DMS53 treated with DMSO at 0.1 percent for 48 hours (cell line): ENCODE results near the gene OR2B2.
"Not testable (repeated sequence)": the region's sequence is repeated elsewhere in the genome, so short reads cannot be mapped to it uniquely, and the experiment has no call there.

Experiments
- DNase-seq: peaks from one replicate; lab custom pipeline; 2025; ENCODE audit not compliant: unreplicated experiment; lab: John Stamatoyannopoulos, UW

Gene OR2B2

DNA sequence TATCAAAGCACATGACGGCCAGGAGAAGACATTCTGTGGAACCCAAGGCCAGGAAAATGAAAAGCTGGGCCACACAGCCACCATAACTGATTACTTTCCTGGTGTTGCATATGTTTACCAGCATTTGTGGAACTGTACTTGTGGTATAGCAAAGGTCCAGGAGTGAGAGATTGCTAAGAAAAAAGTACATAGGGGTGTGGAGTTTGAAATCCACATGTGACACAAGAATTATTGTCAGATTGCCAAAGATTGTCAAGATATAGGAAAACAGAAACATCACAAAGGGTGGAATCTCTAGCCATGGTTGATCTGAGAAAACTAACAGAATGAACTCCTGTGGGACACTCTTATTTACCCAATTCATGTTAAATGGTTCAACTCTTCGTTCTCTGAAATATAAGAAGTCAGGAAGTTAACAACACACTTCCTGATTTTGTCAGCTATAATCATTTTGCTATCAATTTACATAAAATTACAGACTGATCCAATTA is at the start of gene OR2B2:
TSS of gene OR2B2 (minus strand) at position 441 of the 491 bp plus-strand sequence. CDS start at position 364, 77 bp downstream.
- DNase-seq: no peak

DNA sequence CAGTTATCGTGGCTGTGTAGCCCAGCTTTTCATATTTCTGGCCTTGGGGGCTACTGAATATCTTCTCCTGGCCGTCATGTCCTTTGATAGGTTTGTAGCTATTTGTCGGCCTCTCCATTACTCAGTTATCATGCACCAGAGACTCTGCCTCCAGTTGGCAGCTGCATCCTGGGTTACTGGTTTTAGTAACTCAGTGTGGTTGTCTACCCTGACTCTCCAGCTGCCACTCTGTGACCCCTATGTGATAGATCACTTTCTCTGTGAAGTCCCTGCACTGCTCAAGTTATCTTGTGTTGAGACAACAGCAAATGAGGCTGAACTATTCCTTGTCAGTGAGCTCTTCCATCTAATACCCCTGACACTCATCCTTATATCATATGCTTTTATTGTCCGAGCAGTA is 45.3 kb upstream of the OR2B2 start:
- no peak for DNase-seq

DNA sequence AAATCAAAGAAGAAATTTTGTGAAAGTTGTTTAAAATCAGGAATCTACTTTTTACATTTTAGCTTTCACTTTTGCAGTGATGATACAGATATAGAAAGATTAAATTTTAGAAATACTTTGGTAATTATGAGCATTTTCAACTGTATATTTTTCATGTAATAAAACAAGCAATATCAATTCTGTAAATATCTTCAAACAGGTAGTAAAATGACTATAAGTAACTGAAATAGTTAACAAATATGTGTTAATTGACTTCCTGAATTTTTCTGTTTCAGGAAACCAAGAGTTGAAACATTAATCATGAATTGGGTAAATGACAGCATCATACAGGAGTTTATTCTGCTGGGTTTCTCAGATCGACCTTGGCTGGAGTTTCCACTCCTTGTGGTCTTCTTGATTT is 44.7 kb upstream of the OR2B2 start, which contains the start of gene OR2B6:
TSS of gene OR2B6 (plus strand) at position 301 of the 400 bp plus-strand sequence. CDS start at position 301, 0 bp downstream.
- no peak for DNase-seq

DNA sequence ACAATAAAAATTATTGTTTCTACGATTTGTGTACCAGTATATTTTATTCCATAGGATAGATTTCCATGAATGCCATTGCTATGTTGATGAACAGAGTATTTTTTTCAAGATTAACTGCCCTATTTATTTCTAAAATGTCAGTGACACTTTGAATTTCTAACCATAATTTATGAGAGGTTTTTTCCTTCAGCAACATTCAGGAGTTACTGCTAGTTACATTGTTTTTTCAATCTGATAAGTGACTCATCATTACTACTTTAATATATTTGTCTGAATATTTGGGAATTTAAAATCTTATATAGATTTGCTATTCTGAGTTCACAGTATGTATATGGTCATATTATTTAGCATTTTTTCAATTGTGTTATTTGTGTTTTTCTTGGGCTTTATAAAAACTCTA is 38.8 kb upstream of the OR2B2 start:
- no peak for DNase-seq

DNA sequence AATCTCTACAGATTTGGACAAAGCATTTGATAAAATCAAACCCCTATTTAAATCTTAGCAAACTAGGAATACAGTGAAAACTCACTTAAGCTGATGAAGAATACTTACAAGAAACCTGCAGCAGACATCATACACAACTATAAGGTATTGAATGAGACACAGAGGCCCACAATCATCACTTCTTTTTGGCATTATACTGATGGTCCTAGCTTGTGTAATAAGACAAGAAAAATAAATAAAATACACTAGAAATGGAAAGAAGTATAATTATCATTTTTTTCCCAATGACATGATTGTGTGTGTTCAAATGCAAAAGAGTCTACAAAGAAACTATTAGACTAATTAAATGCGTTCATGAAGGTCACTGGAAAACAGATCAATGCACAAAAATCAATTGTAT is 36.0 kb upstream of the OR2B2 start:
- DNase-seq: no peak

DNA sequence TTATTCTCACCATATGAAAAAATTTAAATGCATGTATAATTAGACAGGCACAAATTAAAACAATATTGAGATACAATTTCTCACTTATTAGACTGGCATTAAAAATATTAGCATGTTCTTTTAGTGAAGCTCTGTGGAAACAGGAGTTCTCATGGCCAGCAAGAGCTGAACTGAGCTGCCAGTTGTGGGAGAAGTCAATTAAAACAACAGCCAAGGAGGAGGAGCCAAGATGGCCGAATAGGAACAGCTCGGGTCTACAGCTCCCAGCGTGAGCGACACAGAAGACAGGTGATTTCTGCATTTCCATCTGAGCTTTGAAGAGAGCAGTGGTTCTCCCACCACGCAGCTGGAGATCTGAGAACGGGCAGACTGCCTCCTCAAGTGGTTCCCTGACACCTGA is 30.9 kb upstream of the OR2B2 start:
- not testable (repeated sequence) for DNase-seq

DNA sequence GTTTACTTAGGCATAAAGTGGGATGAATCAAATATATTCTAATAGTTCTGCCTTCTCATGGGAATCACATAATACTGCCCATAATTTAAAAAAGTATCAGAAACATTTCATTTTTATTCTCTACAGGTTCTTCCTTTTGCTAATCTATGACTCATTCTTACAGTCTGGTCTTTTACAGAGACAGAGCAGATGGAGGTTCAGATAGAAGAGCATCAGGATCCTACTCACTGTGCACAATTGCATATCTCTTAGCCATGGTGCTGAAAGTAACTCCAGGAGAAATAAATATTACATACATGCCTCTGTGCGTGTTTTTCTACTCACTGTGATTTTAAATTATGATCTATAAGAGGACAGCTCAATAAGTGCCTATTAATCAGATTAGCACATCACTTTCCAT is 28.6 kb upstream of the OR2B2 start:
- no peak for DNase-seq

DNA sequence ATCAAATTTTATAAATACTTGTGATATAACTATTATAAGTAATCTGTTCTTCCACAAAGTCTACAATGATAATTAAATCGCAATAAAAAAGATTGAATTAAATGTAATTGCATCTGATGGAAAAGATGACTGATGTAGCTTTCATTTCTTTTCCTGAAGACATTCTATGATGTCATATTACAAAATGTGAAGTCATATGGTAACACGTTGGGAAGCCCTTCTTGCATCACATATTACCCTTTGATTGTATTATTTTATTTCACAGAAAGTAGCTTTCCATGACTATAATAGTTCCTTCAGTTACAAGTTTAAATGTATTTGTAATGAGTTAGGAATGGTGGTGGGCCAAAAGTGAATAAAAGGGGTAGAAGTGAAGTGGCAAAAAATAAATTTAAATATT is 19.0 kb upstream of the OR2B2 start:
- no peak for DNase-seq

DNA sequence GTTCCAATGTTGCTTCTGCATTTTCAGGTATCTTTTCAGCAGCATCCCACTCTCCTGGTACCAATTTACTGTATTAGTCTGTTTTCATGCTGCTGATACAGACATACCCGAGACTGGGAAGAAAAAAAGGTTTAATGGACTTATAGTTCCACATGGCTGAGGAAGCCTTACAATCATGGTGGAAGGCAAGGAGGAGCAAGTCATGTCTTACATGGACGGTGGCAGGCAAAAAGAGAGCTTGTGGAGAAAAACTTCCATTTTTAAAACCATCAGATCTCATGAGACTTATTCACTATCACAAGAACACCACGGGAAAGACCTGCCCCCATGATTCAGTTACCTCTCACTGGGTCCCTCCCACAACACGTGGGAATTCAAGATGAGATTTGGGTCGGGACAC is 17.7 kb upstream of the OR2B2 start:
- DNase-seq: not testable (repeated sequence)

DNA sequence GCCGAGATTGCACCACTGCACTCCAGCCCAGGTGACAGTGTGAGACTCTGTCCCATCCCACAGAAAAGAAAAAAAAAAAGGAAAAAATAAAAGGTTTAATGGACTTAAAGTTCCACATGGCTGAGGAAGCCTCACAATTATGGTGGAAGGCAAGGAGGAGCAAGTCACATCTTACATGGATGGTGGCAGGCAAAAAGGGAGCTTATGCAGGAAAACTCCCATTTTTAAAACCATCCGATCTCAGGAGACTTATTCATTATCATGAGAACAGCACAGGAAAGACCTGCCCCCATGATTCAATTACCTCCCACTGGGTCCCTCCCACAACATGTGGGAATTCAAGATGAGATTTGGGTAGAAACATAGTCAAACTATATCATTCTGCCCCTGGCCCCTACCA is 15.8 kb upstream of the OR2B2 start:
- DNase-seq: not testable (repeated sequence)

DNA sequence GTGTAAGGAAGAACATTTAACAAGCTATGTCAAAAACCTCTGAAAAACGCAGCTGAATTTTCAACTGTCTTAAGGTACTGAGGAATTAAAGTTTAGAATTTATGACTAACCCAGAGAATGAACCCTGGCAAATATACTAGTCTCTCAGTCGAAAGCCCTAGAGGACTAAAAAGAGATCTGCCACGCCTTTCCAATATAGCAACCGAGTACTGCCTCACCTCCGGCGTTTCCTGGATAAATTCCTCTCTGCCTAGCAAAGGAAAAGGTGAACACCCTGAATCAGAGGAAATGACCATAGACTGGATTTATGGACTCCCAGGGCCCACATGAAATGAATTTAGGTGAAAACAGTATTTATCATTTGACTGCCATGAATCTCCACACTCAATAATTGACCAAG is 12.0 kb upstream of the OR2B2 start:
- DNase-seq: no peak

DNA sequence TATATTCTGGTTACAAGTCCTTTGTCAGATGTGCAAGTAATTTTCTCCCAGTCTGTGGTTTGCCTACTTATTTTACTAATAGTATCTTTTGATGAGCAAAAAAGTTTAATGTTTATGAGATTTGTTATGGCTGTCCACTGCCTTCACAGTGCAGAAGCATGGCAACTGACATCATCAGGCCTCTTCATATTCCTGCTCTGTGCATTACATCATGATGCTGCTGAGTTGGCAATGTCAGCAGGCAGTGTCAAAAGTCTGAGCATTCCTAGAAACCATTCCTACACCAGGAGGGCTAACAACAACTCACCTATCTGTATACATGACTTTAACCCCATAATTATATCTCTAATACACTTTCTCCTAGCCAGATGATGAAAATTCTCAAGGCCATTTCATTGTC is 10.8 kb upstream of the OR2B2 start:
- no peak for DNase-seq

DNA sequence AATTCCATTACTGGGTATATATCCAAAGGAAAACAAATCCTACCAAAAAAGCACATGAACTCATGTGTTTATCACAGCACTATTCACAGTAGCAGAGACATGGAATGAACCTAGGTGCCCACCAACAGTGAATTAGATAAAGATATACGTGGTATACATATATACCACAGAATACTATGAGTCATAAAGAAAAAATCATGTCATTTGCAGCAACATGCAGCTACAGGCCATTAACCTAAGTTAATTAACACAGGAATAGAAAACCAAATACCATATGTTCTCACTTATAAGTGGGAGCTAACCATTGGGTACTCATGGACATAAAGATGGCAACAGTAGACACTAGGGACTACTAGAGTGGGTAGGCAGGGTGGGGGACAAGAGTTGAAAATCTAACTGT is 4.2 kb downstream of the OR2B2 start:
- no peak for DNase-seq

DNA sequence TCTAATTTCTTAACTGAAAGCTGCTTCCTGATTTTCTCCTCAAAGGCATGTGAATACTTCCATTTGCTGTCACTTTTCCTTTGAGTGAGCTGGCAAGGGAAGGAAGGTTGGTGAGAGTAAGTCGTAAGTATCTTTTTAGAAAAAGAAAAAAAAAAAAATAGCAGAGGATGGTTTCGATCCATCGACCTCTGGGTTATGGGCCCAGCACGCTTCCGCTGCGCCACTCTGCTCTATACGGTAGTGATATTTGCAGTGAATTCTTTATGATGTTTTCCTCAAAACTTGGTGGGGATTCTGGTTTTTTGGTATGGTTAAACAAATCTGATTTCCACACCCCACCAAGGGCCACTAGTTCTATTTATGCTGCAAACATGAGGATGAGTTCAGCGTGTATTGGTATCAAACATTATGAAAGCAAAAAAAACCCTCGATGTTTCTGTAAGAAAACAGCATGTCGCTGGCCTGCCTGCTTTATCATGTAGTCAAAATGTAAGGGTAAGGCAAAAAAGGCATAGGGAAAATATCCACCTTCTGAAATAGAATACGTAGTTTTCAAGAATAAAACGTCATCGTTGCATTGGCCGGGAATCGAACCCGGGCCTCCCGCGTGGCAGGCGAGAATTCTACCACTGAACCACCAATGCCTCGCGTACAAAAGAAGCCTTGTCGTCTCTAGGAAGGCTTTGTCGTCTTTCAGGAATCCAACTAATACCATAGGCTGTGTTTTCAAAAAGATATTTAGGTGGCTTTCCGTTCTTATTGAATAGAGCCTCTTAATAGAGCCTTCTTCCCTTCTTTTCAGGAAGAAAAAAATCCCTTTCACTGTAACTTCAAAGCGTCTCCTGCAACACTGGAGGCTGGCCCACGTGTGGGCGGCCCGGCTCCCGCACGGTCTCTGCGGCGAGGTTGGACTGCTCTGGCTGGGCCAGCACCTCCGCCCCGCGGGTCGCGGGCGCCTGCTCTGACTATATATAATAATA is 9.6 kb downstream of the OR2B2 start:
- peak; percentile 76 for DNase-seq

DNA sequence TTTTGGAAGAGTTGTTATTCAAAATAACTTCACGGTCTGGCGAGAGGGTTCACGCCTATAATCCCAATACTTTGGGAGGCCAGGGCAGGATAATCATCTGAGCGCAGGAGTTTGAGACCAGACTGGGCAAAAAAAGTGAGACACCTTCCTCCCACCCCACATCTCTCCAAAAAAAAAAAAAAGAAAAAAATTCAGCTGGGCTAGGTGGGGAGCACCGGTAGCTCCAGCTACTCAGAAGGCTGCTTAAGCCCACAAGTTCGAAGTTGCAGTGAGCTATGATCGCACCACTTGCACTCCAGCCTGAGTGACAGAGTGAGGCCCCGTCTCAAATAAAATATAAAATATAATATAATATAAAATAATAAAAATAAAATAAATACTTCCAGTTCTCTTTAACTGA is 10.4 kb downstream of the OR2B2 start:
- DNase-seq: no peak

DNA sequence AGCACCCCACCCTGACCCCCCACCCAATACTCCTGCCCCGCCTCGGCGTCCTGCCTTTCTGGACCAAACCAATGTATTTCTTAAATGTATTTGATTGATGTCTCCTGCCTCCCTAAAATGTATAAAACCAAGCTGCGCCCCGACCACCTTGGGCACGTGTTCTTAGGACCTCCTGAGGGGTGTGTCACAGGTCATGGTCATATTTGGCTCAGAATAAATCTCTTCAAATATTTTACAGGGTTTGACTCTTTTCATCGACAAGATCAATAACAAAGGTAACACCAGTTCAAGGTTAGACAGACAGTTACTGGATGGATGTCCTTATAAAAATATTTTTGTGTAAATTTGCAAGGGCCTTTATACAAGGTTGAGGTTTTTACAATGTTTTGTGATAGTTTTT is 12.0 kb downstream of the OR2B2 start:
- DNase-seq: not testable (repeated sequence)

DNA sequence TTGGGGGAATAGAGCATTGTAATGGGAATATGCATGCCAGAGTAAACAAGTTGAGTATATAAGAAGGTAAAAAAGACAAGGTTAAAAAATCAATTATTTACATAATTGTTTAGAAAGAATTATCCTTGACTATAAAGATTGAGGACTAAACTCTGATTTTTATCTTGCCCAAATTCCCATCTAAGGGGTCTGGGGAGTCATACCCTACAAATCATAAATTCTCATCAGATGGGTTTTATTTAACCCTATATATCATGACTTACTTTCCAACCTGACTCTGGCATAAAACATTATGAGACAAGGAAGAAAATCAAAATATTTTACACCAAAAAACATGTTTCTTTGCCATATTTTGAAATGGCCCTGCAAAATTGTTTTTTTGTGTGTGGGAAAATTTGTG is 12.7 kb downstream of the OR2B2 start:
- no peak for DNase-seq

DNA sequence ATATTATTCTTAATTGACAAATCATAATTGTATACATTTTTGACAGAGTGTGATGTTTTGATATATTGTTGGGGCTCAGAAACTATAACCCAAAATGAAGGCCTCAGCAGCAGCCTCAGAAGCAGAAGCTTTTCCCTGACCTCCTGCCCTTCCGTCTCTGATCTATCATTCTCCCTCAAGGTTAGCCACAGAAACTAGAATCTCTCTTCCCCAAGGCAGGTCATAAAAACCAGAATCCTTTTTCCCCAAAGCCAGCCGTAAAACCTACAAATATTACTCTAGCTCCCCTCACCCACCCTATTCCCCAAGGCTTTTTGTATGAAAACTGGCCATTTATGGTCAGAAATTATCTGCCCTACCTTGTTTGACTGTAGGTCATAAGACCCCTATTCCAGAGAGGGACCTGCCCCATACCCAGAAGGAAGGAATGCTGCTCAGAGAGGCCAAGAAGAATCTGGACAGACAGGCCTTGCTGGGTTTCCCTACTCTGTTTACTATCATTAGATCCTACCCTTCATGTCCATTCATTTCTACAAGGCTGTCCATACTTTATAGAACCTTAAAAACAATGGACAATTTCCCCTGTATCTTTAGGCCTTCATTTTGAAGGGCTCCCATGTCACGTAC is 14.5 kb downstream of the OR2B2 start:
- DNase-seq: no peak

DNA sequence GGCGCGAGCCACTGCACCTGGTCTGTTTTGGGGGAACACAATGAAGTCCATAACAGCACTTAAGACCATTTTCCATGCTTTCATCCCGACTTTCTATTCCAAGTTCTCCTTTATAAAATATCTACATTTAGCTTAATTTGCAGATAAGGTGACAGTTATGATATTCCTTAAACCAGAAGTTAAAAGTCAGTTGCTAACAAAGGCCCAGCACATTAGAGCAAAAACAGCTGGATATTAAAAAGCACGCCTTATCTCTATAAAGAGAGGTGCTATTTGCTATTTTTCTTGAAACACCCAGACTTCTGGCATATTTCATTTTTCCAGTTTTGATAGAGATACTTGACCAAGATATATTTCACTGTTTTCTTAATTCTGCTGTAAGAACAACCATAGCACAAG is 15.8 kb downstream of the OR2B2 start:
- DNase-seq: no peak

DNA sequence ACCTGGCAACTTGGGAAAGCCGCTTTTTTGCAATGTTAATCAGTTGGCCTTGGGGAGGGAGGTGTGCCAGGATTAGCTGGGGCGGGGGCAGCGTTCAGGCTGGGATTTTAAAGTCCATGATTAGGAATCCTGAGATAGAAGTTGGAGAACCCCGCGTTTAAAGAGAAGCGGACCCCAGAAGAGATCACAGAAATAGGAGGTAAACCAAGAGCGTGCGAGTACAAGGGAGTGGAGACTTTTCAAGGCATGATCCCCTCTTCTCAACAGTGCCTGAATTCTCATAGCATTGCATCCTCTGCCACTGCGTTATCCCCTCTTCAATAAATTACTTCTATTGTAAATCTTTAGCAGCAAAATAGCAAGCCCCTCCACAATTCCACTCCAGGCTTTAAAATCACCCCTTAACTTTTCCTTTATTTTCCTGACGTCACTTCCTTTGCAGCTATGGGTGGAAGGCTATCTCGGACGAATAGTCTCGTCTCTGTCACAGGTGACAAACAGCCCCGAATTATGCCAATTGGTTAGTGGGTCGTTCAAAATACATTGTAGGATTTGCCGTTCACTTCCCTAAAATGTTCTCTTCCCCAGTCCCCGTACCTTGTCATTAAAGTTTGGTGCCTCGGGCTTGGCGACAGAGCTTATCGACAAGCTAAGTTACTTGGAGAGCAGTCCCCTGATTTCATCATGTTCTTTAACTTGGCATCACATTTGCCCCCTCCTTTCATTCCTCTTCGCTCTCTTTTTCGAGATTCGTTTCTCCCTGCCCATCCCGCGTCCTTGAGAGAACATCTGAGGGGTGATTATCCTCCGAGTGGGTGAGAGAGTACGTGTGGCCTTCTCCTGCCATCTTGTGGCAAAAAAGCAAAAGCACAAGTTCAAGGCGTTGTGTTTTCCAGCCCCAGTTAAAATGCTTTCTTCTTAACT is 17.1 kb downstream of the OR2B2 start:
- DNase-seq: peak; percentile 75
